HCT116 (cell line): Measurements from ENCODE around the gene WNT2B. TPM values are rescaled to one million over a fixed set of nuclear protein-coding genes. Genes with fewer than 3 reads are reported as not detected.

ENCODE experiments used
- ATAC-seq: fragments of 200-7000 bp; cut with Tn5 transposase; 2 replicates; pipeline ENCODE4 v1.9.1; 2020; ENCODE audit warnings: mild to moderate bottlenecking, moderate library complexity
- BruUV-seq: library from RNA; stranded (reverse); fragments of 400-500 nt; replicated peaks from 2 replicates; lab custom pipeline; 2021; lab: Mats Ljungman, UMichigan
- CTCF ChIA-PET: fragments of 300-600 bp; sonication (Branson Sonifier 250); formaldehyde crosslinking; loops from one replicate; lab custom pipeline; 2021; ENCODE audit warnings: antibody characterized with exemption; lab: Charles Lee
- POLR2A ChIA-PET: fragments of 300-600, 350-600 bp; sonication (Branson Sonifier 250); formaldehyde crosslinking; loops from one replicate; lab custom pipeline; 2021; ENCODE audit warnings: antibody characterized with exemption; lab: Charles Lee
- RAD21 ChIA-PET, 2 experiments: fragments of 300-600 bp; sonication (Branson Sonifier 250); formaldehyde crosslinking; loops; one replicate each; lab custom pipeline; 2023; ENCODE audit warnings: low total read pairs in 2 of 2; ENCODE audit not compliant: uncharacterized antibody in 2 of 2, unreplicated experiment in 2 of 2, low non-redundant PET in 1 of 2; lab: Charles Lee
- DNase-seq: peaks from one replicate; pipeline ENCODE4 v3.0.0-alpha.2; 2010; ENCODE audit warnings: low read depth, low spot score
- H2AFZ ChIP-seq: fragments of 200-600 bp; shearing (Covaris generic), sonication (generic); 2 replicates; pipeline ENCODE4 v1.6.1; 2017; ENCODE audit warnings: low read depth, mixed run types, mixed read lengths, antibody characterized with exemption, low read length; ENCODE audit not compliant: poor library complexity, severe bottlenecking
- H3K27ac ChIP-seq: 2 replicates; pipeline ENCODE4 v1.5.1; 2012; ENCODE audit warnings: low read depth, low read length
- H3K27me3 ChIP-seq: fragments of 200-600 bp; sonication (generic); 2 replicates; pipeline ENCODE4 v1.6.1; 2016; ENCODE audit warnings: mixed run types, low read length, mixed read lengths; ENCODE audit not compliant: insufficient read depth
- H3K36me3 ChIP-seq, 2 experiments: fragments of 200-500 bp in 1 of 2; fragments of 200-600 bp in 1 of 2; sonication (Bioruptor generic) in 1 of 2; sonication (generic) in 1 of 2; 2 replicates each; pipeline versions ENCODE4 v1.5.1 to v1.6.1; 2014 to 2016; ENCODE audit warnings: low read length in 2 of 2, inconsistent platforms in 1 of 2, mixed read lengths in 1 of 2, mixed run types in 1 of 2; ENCODE audit not compliant: insufficient read depth in 2 of 2, control insufficient read depth in 1 of 2
- H3K4me1 ChIP-seq, 2 experiments: fragments of 200-600 bp in 1 of 2; sonication (generic) in 1 of 2; 2 replicates each; pipeline versions ENCODE4 v1.5.1 to v1.6.1; 2012 to 2017; ENCODE audit warnings: low read length in 2 of 2, inconsistent platforms in 1 of 2, mild to moderate bottlenecking in 1 of 2, mixed read lengths in 1 of 2, mixed run types in 1 of 2, moderate library complexity in 1 of 2; ENCODE audit not compliant: insufficient read depth in 2 of 2, control insufficient read depth in 1 of 2
- H3K4me2 ChIP-seq: fragments of 200-600 bp; sonication (generic); 2 replicates; pipeline ENCODE4 v1.6.1; 2017; ENCODE audit warnings: mixed run types, low read length, mixed read lengths
- H3K4me3 ChIP-seq, 2 experiments: fragments of 200-600 bp in 1 of 2; sonication (generic) in 1 of 2; replicated peaks in 1 of 2; 2 replicates each; pipeline ENCODE4 v1.5.1; 2011 to 2016; ENCODE audit warnings: low read length in 2 of 2, control low read depth in 1 of 2, low read depth in 1 of 2, mild to moderate bottlenecking in 1 of 2, mixed read lengths in 1 of 2, mixed run types in 1 of 2
- H3K79me2 ChIP-seq: fragments of 200-600 bp; sonication (generic); 2 replicates; pipeline ENCODE4 v1.6.1; 2017; ENCODE audit warnings: mild to moderate bottlenecking, mixed run types, low read length, moderate library complexity, mixed read lengths; ENCODE audit not compliant: insufficient read depth
- H3K9ac ChIP-seq: fragments of 200-600 bp; sonication (generic); 2 replicates; pipeline ENCODE4 v1.6.1; 2016; ENCODE audit warnings: low read length, mixed read lengths
- H3K9me2 ChIP-seq: fragments of 200-600 bp; sonication (generic), shearing (Covaris generic); 2 replicates; pipeline ENCODE4 v1.6.1; 2017; ENCODE audit warnings: mixed run types, mild to moderate bottlenecking, moderate library complexity; ENCODE audit not compliant: insufficient read depth
- H3K9me3 ChIP-seq, 2 experiments: fragments of 200-500 bp in 1 of 2; fragments of 200-600 bp in 1 of 2; sonication (Bioruptor generic) in 1 of 2; sonication (generic) in 1 of 2; 2 replicates each; pipeline ENCODE4 v1.6.1; 2014 to 2017; ENCODE audit warnings: low read length in 2 of 2, mixed read lengths in 2 of 2, inconsistent platforms in 1 of 2, low read depth in 1 of 2, mild to moderate bottlenecking in 1 of 2, mixed run types in 1 of 2, moderate library complexity in 1 of 2; ENCODE audit not compliant: control insufficient read depth in 1 of 2, insufficient read depth in 1 of 2
- H4K20me1 ChIP-seq: fragments of 200-600 bp; sonication (generic), shearing (Covaris generic); 2 replicates; pipeline ENCODE4 v1.6.1; 2017; ENCODE audit warnings: mixed run types, mild to moderate bottlenecking, moderate library complexity; ENCODE audit not compliant: insufficient read depth
- CBX3 ChIP-seq: IDR thresholded peaks from 2 replicates; pipeline ENCODE4 v1.6.1; 2012; ENCODE audit warnings: low read depth
- CEBPB ChIP-seq: IDR thresholded peaks from 2 replicates; pipeline ENCODE4 v1.6.1; 2012; ENCODE audit warnings: low read depth
- EGR1 ChIP-seq: IDR thresholded peaks from 2 replicates; pipeline ENCODE4 v1.6.1; 2012; ENCODE audit warnings: low read depth
- ELF1 ChIP-seq: IDR thresholded peaks from 2 replicates; pipeline ENCODE4 v1.6.1; 2012; ENCODE audit warnings: low read depth, borderline replicate concordance
- JUND ChIP-seq: IDR thresholded peaks from 2 replicates; pipeline ENCODE4 v1.6.1; 2012
- POLR2A ChIP-seq: IDR thresholded peaks from 2 replicates; pipeline ENCODE4 v1.7.0; 2011; ENCODE audit warnings: borderline replicate concordance; ENCODE audit not compliant: insufficient read depth, insufficient read length; ENCODE audit errors: extremely low read depth
- POLR2AphosphoS5 ChIP-seq: IDR thresholded peaks from 2 replicates; pipeline ENCODE4 v1.6.1; 2011; ENCODE audit warnings: mild to moderate bottlenecking, low read depth, low read length, moderate library complexity
- SIN3A ChIP-seq: IDR thresholded peaks from 2 replicates; pipeline ENCODE4 v1.6.1; 2012; ENCODE audit warnings: low read depth
- SP1 ChIP-seq: IDR thresholded peaks from 2 replicates; pipeline ENCODE4 v1.6.1; 2012; ENCODE audit warnings: low read depth
- TCF7L2 ChIP-seq: IDR thresholded peaks from 2 replicates; pipeline ENCODE4 v1.7.0; 2011; ENCODE audit warnings: borderline replicate concordance, inconsistent platforms; ENCODE audit not compliant: insufficient read depth, insufficient read length; ENCODE audit errors: extremely low read depth
- ZFX ChIP-seq: fragments of 450-650 bp; IDR thresholded peaks from 2 replicates; pipeline ENCODE4 v1.6.1; 2017
- intact Hi-C: fragments of 100-400 bp; cut with micrococcal nuclease; formaldehyde crosslinking; loops from 2 replicates; pipeline ENCODE4 v1.10.0; 2022
- total RNA-seq: library from RNA; stranded (reverse); gene quantifications from one replicate; pipeline ENCODE4 v1.2.1, GENCODE V29; 2021; ENCODE audit not compliant: unreplicated experiment
- TF ChIP-seq, protein P1 (sequence below), 3 experiments: fragments of 200-600 bp in 1 of 3; sonication (generic) in 1 of 3; IDR thresholded peaks in 2 of 3; conservative IDR thresholded peaks in 1 of 3; 2 replicates each; pipeline ENCODE4 v1.5.1; 2012 to 2017; ENCODE audit warnings: low read depth in 2 of 3, low read length in 2 of 3, antibody characterized with exemption in 1 of 3, borderline replicate concordance in 1 of 3, control low read depth in 1 of 3, mild to moderate bottlenecking in 1 of 3, mixed read lengths in 1 of 3, mixed run types in 1 of 3, moderate library complexity in 1 of 3; ENCODE audit not compliant: insufficient read depth in 1 of 3
- TF ChIP-seq, protein P2 (sequence below): IDR thresholded peaks from 2 replicates; pipeline ENCODE4 v1.6.1; 2012; ENCODE audit warnings: low read depth
- TF ChIP-seq, protein P3 (sequence below): IDR thresholded peaks from 2 replicates; pipeline ENCODE4 v1.6.1; 2011; ENCODE audit warnings: mild to moderate bottlenecking, low read length, moderate library complexity; ENCODE audit not compliant: insufficient replicate concordance; ENCODE audit errors: extremely low read depth

WNT2B gene
- total RNA-seq, 1 experiment from 2014 or later, result 1.5 TPM

DNA sequence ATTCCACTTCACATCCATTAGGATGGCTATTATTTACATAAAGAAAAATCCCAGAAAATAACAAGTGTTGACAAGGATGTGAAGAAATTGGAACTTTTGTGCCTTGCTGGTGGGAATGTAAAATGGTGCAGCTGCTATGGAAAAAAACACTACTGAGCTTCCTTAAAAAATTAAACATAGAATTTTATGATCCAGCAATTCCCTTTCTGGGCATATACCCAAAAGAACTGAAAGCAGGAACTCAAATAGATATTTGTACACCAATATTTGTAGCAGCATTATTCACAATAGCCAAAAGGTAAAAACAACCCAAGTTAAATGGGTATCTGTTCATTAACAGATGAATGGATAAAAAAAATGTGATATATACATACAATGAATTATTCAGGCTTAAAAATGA is 45.6 kb downstream of the WNT2B start:
- H3K36me3 ChIP-seq, result peaks cover 0 to 3% of the 10 kb centered on the region in 2 experiments; a peak in 1 of 4 replicates
- no peaks in the 10 kb centered on the region for H3K79me2 ChIP-seq
- H4K20me1 ChIP-seq, result no peaks in the 10 kb centered on the region
- no peak overlapping the region for H3K27ac ChIP-seq
- H3K9me2 ChIP-seq, result no peaks in the 10 kb centered on the region
- intact Hi-C loops, result no loop called here
- H3K27me3 ChIP-seq, result no peaks in the 10 kb centered on the region
- DNase-seq (no peak), ATAC-seq (no peak)
- H2AFZ ChIP-seq, result no peak overlapping the region
- BruUV-seq, result no TSS peak
- TF ChIP-seq, protein P1, sequence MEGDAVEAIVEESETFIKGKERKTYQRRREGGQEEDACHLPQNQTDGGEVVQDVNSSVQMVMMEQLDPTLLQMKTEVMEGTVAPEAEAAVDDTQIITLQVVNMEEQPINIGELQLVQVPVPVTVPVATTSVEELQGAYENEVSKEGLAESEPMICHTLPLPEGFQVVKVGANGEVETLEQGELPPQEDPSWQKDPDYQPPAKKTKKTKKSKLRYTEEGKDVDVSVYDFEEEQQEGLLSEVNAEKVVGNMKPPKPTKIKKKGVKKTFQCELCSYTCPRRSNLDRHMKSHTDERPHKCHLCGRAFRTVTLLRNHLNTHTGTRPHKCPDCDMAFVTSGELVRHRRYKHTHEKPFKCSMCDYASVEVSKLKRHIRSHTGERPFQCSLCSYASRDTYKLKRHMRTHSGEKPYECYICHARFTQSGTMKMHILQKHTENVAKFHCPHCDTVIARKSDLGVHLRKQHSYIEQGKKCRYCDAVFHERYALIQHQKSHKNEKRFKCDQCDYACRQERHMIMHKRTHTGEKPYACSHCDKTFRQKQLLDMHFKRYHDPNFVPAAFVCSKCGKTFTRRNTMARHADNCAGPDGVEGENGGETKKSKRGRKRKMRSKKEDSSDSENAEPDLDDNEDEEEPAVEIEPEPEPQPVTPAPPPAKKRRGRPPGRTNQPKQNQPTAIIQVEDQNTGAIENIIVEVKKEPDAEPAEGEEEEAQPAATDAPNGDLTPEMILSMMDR (IDR thresholded peaks at IDR 0.05 in 2 of 3, conservative IDR thresholded peaks at IDR 0.05 in 1 of 3; ENCODE audit: borderline replicate concordance in 1 of 3, insufficient read depth in 1 of 3, low read depth in 2 of 3, low read length in 2 of 3), result no peak
- no peak for TF ChIP-seq CEBPB
- TF ChIP-seq JUND, result no peak
- TF ChIP-seq POLR2A, result no peak
- TF ChIP-seq ELF1, result no peak
- no peak for TF ChIP-seq ZFX
- no peak for TF ChIP-seq TCF7L2
- TF ChIP-seq POLR2AphosphoS5, result no peak
- TF ChIP-seq CBX3, result no peak
- TF ChIP-seq EGR1, result no peak
- TF ChIP-seq, protein P2, sequence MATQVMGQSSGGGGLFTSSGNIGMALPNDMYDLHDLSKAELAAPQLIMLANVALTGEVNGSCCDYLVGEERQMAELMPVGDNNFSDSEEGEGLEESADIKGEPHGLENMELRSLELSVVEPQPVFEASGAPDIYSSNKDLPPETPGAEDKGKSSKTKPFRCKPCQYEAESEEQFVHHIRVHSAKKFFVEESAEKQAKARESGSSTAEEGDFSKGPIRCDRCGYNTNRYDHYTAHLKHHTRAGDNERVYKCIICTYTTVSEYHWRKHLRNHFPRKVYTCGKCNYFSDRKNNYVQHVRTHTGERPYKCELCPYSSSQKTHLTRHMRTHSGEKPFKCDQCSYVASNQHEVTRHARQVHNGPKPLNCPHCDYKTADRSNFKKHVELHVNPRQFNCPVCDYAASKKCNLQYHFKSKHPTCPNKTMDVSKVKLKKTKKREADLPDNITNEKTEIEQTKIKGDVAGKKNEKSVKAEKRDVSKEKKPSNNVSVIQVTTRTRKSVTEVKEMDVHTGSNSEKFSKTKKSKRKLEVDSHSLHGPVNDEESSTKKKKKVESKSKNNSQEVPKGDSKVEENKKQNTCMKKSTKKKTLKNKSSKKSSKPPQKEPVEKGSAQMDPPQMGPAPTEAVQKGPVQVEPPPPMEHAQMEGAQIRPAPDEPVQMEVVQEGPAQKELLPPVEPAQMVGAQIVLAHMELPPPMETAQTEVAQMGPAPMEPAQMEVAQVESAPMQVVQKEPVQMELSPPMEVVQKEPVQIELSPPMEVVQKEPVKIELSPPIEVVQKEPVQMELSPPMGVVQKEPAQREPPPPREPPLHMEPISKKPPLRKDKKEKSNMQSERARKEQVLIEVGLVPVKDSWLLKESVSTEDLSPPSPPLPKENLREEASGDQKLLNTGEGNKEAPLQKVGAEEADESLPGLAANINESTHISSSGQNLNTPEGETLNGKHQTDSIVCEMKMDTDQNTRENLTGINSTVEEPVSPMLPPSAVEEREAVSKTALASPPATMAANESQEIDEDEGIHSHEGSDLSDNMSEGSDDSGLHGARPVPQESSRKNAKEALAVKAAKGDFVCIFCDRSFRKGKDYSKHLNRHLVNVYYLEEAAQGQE, result no peak
- TF ChIP-seq, protein P3, sequence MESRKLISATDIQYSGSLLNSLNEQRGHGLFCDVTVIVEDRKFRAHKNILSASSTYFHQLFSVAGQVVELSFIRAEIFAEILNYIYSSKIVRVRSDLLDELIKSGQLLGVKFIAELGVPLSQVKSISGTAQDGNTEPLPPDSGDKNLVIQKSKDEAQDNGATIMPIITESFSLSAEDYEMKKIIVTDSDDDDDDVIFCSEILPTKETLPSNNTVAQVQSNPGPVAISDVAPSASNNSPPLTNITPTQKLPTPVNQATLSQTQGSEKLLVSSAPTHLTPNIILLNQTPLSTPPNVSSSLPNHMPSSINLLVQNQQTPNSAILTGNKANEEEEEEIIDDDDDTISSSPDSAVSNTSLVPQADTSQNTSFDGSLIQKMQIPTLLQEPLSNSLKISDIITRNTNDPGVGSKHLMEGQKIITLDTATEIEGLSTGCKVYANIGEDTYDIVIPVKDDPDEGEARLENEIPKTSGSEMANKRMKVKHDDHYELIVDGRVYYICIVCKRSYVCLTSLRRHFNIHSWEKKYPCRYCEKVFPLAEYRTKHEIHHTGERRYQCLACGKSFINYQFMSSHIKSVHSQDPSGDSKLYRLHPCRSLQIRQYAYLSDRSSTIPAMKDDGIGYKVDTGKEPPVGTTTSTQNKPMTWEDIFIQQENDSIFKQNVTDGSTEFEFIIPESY, result no peak
- TF ChIP-seq SP1, result no peak
- no peak for TF ChIP-seq SIN3A
- H3K9me3 ChIP-seq, result no peaks in the 10 kb centered on the region
- ChIA-PET POLR2A (no interaction called here), CTCF (no interaction called here), RAD21 (no interaction called here)
- H3K4me1 ChIP-seq, result no peaks in the 10 kb centered on the region
- H3K9ac ChIP-seq, result no peak overlapping the region
- H3K4me2 ChIP-seq, result no peak overlapping the region
- H3K4me3 ChIP-seq, result no peak overlapping the region
